Hepatocyte (in vitro differentiated cells): ENCODE data around the gene EPHB1. TPM values are rescaled to one million over a fixed set of nuclear protein-coding genes. Genes with fewer than 3 reads are reported as not detected.

ENCODE experiments used
- DNase-seq: peaks from one replicate; pipeline ENCODE4 v3.0.0-alpha.2; 2016; ENCODE audit warnings: low spot score
- H2AFZ ChIP-seq: fragments of 200-600 bp; sonication (generic); 2 replicates; pipeline ENCODE4 v1.6.0; 2016; ENCODE audit warnings: antibody characterized with exemption, mild to moderate bottlenecking
- H3K27ac ChIP-seq: fragments of 200-600 bp; sonication (generic); 2 replicates; pipeline ENCODE4 v1.5.1; 2016; ENCODE audit warnings: mild to moderate bottlenecking
- H3K27me3 ChIP-seq: fragments of 200-600 bp; sonication (generic); 2 replicates; pipeline ENCODE4 v1.6.1; 2016
- H3K36me3 ChIP-seq: fragments of 200-600 bp; sonication (generic); replicated peaks from 2 replicates; pipeline ENCODE4 v1.5.1; 2016; ENCODE audit warnings: low read depth; ENCODE audit not compliant: insufficient read depth
- H3K4me1 ChIP-seq: fragments of 200-600 bp; sonication (generic); 2 replicates; pipeline ENCODE4 v1.5.1; 2016; ENCODE audit warnings: mild to moderate bottlenecking, moderate library complexity; ENCODE audit not compliant: insufficient read depth
- H3K4me2 ChIP-seq: fragments of 200-600 bp; sonication (generic); 2 replicates; pipeline ENCODE4 v1.6.0; 2016
- H3K4me3 ChIP-seq: fragments of 200-600 bp; sonication (generic); 2 replicates; pipeline ENCODE4 v1.5.1; 2016; ENCODE audit warnings: mild to moderate bottlenecking
- H3K79me2 ChIP-seq: fragments of 200-600 bp; sonication (generic); 2 replicates; pipeline ENCODE4 v1.6.0; 2017; ENCODE audit warnings: mild to moderate bottlenecking
- H3K9me2 ChIP-seq: fragments of 200-600 bp; sonication (generic); replicated peaks from 2 replicates; pipeline ENCODE4 v1.6.0; 2017; ENCODE audit warnings: mild to moderate bottlenecking; ENCODE audit not compliant: insufficient read depth
- H3K9me3 ChIP-seq: fragments of 200-600 bp; sonication (generic); 2 replicates; pipeline ENCODE4 v1.5.1; 2016; ENCODE audit warnings: low read depth, mild to moderate bottlenecking
- H4K20me1 ChIP-seq: fragments of 200-600 bp; sonication (generic); 2 replicates; pipeline ENCODE4 v1.6.0; 2016; ENCODE audit warnings: mild to moderate bottlenecking; ENCODE audit not compliant: insufficient read depth, poor library complexity, severe bottlenecking
- CTCF ChIP-seq: fragments of 200-600 bp; sonication (generic); IDR thresholded peaks from 2 replicates; pipeline ENCODE4 v1.5.1; 2016; ENCODE audit warnings: antibody characterized with exemption, mild to moderate bottlenecking; ENCODE audit not compliant: poor library complexity
- EZH2 ChIP-seq: fragments of 200-600 bp; sonication (generic); IDR thresholded peaks from 2 replicates; pipeline ENCODE4 v1.6.1; 2016; ENCODE audit warnings: antibody characterized with exemption, mild to moderate bottlenecking, borderline replicate concordance
- EZH2phosphoT487 ChIP-seq: fragments of 200-600 bp; sonication (generic); IDR thresholded peaks from one replicate; pipeline ENCODE4 v1.6.1; 2018; ENCODE audit warnings: antibody characterized with exemption, mild to moderate bottlenecking, low read depth, moderate library complexity; ENCODE audit not compliant: unreplicated experiment, severe bottlenecking
- WGBS: methylation state at CpG from one replicate; pipeline ENCODE4 v1.1.6; 2016; ENCODE audit warnings: low lambda C conversion rate; ENCODE audit errors: missing lambda C conversion rate; 5-methylcytosine and 5-hydroxymethylcytosine counted together
- polyA plus RNA-seq: library from polyadenylated mRNA; unstranded; fragments of >200 nt; fragmentation: Nextera tagmentation; extraction: Ambion mirVana; gene quantifications from 2 replicates; pipeline ENCODE4 v1.2.1, GENCODE V29; 2016
- total RNA-seq: library from RNA; depleted of rRNA; stranded (reverse); fragments of >200 nt; gene quantifications from 2 replicates; pipeline ENCODE4 v1.2.3, GENCODE V29; 2014

Gene EPHB1
- total and polyA plus RNA-seq, 2 experiments from 2014 or later: 3.3 to 5.6 TPM

DNA sequence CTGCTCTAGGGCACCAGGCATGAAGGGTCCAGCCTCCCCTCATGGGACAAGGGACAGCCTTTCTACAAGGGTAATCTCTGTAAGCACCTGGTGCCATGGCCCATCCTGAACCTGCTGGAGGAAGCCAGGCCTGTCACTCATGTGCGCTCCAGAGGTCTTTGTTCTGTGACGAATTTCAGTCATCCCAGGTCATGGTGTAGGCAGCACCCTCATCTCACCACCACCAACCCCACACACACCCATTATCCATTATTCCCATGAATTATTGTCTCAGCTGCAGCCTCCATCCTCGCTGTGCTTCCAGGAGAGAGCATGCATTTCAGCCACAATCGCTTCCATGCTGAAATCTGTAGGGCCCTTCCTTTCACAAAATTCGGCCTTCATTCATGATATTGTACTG lies 419.3 kb downstream of the EPHB1 start:
- TF ChIP-seq EZH2: no peak
- no peak for TF ChIP-seq EZH2phosphoT487
- TF ChIP-seq CTCF: no peak
- no peaks in the 10 kb centered on the region for H3K27me3 ChIP-seq
- H3K36me3 ChIP-seq: no peaks in the 10 kb centered on the region
- no peak for DNase-seq
- no peak overlapping the region for H3K4me3 ChIP-seq
- H2AFZ ChIP-seq: no peak overlapping the region
- H3K27ac ChIP-seq: no peak overlapping the region
- no peaks in the 10 kb centered on the region for H3K9me3 ChIP-seq
- H3K9me2 ChIP-seq: no peaks in the 10 kb centered on the region
- no peaks in the 10 kb centered on the region for H3K79me2 ChIP-seq
- no peak overlapping the region for H3K4me2 ChIP-seq
- WGBS: 96% methylated on average over 5 of the region's 5 CpGs
- H4K20me1 ChIP-seq: no peaks in the 10 kb centered on the region
- no peaks in the 10 kb centered on the region for H3K4me1 ChIP-seq

GRCh38 chr3:135215516-135215915 lies 420.5 kb downstream of the EPHB1 start:
- Histone ChIP-seq H3K9me3 (no peaks in the 10 kb centered on the region), H4K20me1 (no peaks in the 10 kb centered on the region), H3K4me2 (no peak overlapping the region), H2AFZ (no peak overlapping the region), H3K4me3 (no peak overlapping the region), H3K9me2 (no peaks in the 10 kb centered on the region), H3K4me1 (no peaks in the 10 kb centered on the region), H3K27me3 (no peaks in the 10 kb centered on the region), H3K27ac (no peak overlapping the region), H3K79me2 (no peaks in the 10 kb centered on the region), H3K36me3 (no peaks in the 10 kb centered on the region)
- 91% methylated on average over 6 of the region's 6 CpGs for WGBS
- TF ChIP-seq EZH2phosphoT487: no peak
- no peak for DNase-seq

DNA sequence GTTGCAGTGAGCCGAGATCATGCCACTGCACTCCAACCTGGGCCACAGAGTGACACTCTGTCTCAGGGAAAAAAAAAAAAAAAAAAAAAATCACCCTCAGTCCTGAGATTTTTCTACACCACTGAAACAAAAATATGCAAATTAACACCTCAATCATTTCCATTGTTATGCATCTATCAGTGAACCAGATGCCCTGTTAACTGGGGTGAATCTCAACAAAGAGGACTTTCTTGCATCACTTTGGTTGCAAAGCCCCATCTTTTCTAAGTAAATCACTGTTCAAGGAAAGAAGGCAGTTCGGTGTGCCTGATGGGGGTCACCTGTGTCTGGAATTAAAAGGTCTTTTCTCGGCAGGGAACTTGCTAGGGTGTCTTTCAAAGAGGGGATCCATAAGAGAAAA lies 421.6 kb downstream of the EPHB1 start:
- no peaks in the 10 kb centered on the region for H4K20me1 ChIP-seq
- H3K27me3 ChIP-seq: no peaks in the 10 kb centered on the region
- H3K27ac ChIP-seq: no peak overlapping the region
- no peak overlapping the region for H3K4me3 ChIP-seq
- no peak overlapping the region for H2AFZ ChIP-seq
- TF ChIP-seq EZH2 (no peak), CTCF (no peak), EZH2phosphoT487 (no peak)
- no peak overlapping the region for H3K4me2 ChIP-seq
- no peaks in the 10 kb centered on the region for H3K79me2 ChIP-seq
- no peak for DNase-seq
- whole genome bisulfite sequencing: 80% methylated on average over 3 of the region's 3 CpGs
- H3K9me3 ChIP-seq: no peaks in the 10 kb centered on the region
- no peaks in the 10 kb centered on the region for H3K9me2 ChIP-seq
- no peaks in the 10 kb centered on the region for H3K36me3 ChIP-seq
- no peaks in the 10 kb centered on the region for H3K4me1 ChIP-seq

DNA sequence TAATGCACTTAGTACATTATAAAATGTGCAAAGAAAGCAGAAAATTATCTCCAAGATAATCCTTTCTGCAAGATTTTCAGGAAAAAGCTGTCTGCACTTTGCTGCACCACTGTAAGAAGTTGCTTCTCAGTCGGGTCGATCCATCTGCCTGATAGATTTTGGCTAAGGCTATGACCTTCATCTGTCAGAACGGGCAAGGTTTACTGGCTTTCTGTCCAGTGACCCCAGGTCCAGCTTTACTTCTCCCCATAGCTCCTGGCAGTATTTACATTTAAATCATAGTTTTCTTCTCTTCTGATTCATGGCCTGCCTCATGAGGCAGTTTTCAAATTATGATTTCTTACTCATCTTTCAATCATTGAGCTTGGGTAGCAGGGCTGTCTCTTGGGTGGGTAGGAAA lies 422.7 kb downstream of the EPHB1 start:
- 75% methylated on average over 3 of the region's 3 CpGs for WGBS
- Histone ChIP-seq H3K27me3 (no peaks in the 10 kb centered on the region), H3K79me2 (no peaks in the 10 kb centered on the region), H2AFZ (no peak overlapping the region), H3K27ac (no peak overlapping the region), H3K9me2 (no peaks in the 10 kb centered on the region), H3K9me3 (no peaks in the 10 kb centered on the region), H3K4me1 (no peaks in the 10 kb centered on the region), H3K4me2 (no peak overlapping the region), H4K20me1 (no peaks in the 10 kb centered on the region), H3K4me3 (no peak overlapping the region), H3K36me3 (no peaks in the 10 kb centered on the region)
- TF ChIP-seq EZH2phosphoT487 (no peak), CTCF (no peak), EZH2 (no peak)
- DNase-seq: no peak
